ENCODE results near the gene FGD3.

FGD3 gene

GRCh38 chr9:92977279-92977678 lies 30.0 kb downstream of the FGD3 start:
- Histone ChIP-seq H3K27me3 (ENCODE audit: insufficient read depth, low read depth) (no peaks in the 10 kb centered on the region), H4K20me1 (ENCODE audit: insufficient read depth) (no peaks in the 10 kb centered on the region), H2AFZ (ENCODE audit: low read depth) (no peak overlapping the region), H3K9ac (no peak overlapping the region), H3K4me3 (IDR thresholded peaks at IDR 0.05; ENCODE audit: insufficient read depth, low read depth, low read length) (no peak overlapping the region), H3K79me2 (ENCODE audit: insufficient read depth, low read depth) (peaks cover 37% of the 10 kb centered on the region; the same call in 1 of the 2 replicates), H3K4me1 (ENCODE audit: low read depth, poor library complexity, severe bottlenecking) (peaks cover 15% of the 10 kb centered on the region), H3K4me2 (no peak overlapping the region), H3K27ac (no peak overlapping the region), H3K36me3 (ENCODE audit: insufficient read depth) (no peaks in the 10 kb centered on the region)
- TF ChIP-seq CTCF (conservative IDR thresholded peaks at IDR 0.05; ENCODE audit: low read depth, low read length): no peak

GRCh38 chr9:92978345-92978875 lies 31.1 kb downstream of the FGD3 start:
- Histone ChIP-seq H3K27me3 (ENCODE audit: insufficient read depth, low read depth) (no peaks in the 10 kb centered on the region), H3K9ac (no peak overlapping the region), H2AFZ (ENCODE audit: low read depth) (no peak overlapping the region), H3K79me2 (ENCODE audit: insufficient read depth, low read depth) (peaks cover 29% of the 10 kb centered on the region; the same call in 1 of the 2 replicates), H3K4me1 (ENCODE audit: low read depth, poor library complexity, severe bottlenecking) (peaks cover 11% of the 10 kb centered on the region), H4K20me1 (ENCODE audit: insufficient read depth) (no peaks in the 10 kb centered on the region), H3K36me3 (ENCODE audit: insufficient read depth) (no peaks in the 10 kb centered on the region), H3K4me2 (no peak overlapping the region), H3K27ac (no peak overlapping the region), H3K4me3 (IDR thresholded peaks at IDR 0.05; ENCODE audit: insufficient read depth, low read depth, low read length) (no peak overlapping the region)
- no peak for TF ChIP-seq CTCF (conservative IDR thresholded peaks at IDR 0.05; ENCODE audit: low read depth, low read length)

- no peaks in the 10 kb centered on the region for H4K20me1 ChIP-seq (ENCODE audit: insufficient read depth)
- no peak overlapping the region for H3K9ac ChIP-seq
- no peak for TF ChIP-seq CTCF (conservative IDR thresholded peaks at IDR 0.05; ENCODE audit: low read depth, low read length)
- H2AFZ ChIP-seq (ENCODE audit: low read depth): no peak overlapping the region
- no peak overlapping the region for H3K4me2 ChIP-seq
- H3K36me3 ChIP-seq (ENCODE audit: insufficient read depth): no peaks in the 10 kb centered on the region
- peaks cover 19% of the 10 kb centered on the region; the same call in 1 of the 2 replicates for H3K79me2 ChIP-seq (ENCODE audit: insufficient read depth, low read depth)
- no peak overlapping the region for H3K27ac ChIP-seq
- H3K4me1 ChIP-seq (ENCODE audit: low read depth, poor library complexity, severe bottlenecking): peaks cover 11% of the 10 kb centered on the region
- no peak overlapping the region for H3K4me3 ChIP-seq (IDR thresholded peaks at IDR 0.05; ENCODE audit: insufficient read depth, low read depth, low read length)
- no peaks in the 10 kb centered on the region for H3K27me3 ChIP-seq (ENCODE audit: insufficient read depth, low read depth)
Observed at GRCh38 chr9:92979283-92980056, 32.1 kb downstream of the FGD3 start.

- H2AFZ ChIP-seq (ENCODE audit: low read depth): no peak overlapping the region
- no peaks in the 10 kb centered on the region for H4K20me1 ChIP-seq (ENCODE audit: insufficient read depth)
- no peak overlapping the region for H3K4me3 ChIP-seq (IDR thresholded peaks at IDR 0.05; ENCODE audit: insufficient read depth, low read depth, low read length)
- peaks cover 11% of the 10 kb centered on the region for H3K4me1 ChIP-seq (ENCODE audit: low read depth, poor library complexity, severe bottlenecking)
- peaks cover 14% of the 10 kb centered on the region; the same call in 1 of the 2 replicates for H3K79me2 ChIP-seq (ENCODE audit: insufficient read depth, low read depth)
- no peak overlapping the region for H3K4me2 ChIP-seq
- no peak for TF ChIP-seq CTCF (conservative IDR thresholded peaks at IDR 0.05; ENCODE audit: low read depth, low read length)
- H3K9ac ChIP-seq: no peak overlapping the region
- H3K27me3 ChIP-seq (ENCODE audit: insufficient read depth, low read depth): no peaks in the 10 kb centered on the region
- no peak overlapping the region for H3K27ac ChIP-seq
- no peaks in the 10 kb centered on the region for H3K36me3 ChIP-seq (ENCODE audit: insufficient read depth)
Observed at GRCh38 chr9:92980085-92980745, 32.9 kb downstream of the FGD3 start.
